NCI-H2196 (cell line): ENCODE measurements around the gene RNF149.

ENCODE experiments used
- DNase-seq: peaks from one replicate; lab custom pipeline; 2025; ENCODE audit not compliant: unreplicated experiment; lab: John Stamatoyannopoulos, UW

The RNF149 gene

GRCh38 chr2:101308432-101309210 is at the start of gene RNF149:
RNF149 (minus strand) TSS chr2:101308701; CDS start chr2:101308588, 113 bp downstream.
- peak; percentile 89 for DNase-seq

GRCh38 chr2:101357376-101357775 is 48.9 kb upstream of the RNF149 start:
- no peak for DNase-seq

GRCh38 chr2:101356521-101356920 is 48.0 kb upstream of the RNF149 start:
- DNase-seq, result no peak

GRCh38 chr2:101356055-101356454 is 47.6 kb upstream of the RNF149 start:
- no peak for DNase-seq

- DNase-seq, result no peak
Observed at GRCh38 chr2:101355401-101356054, 47.0 kb upstream of the RNF149 start.

GRCh38 chr2:101354420-101355311 is 46.2 kb upstream of the RNF149 start:
- no peak for DNase-seq

GRCh38 chr2:101352631-101353030 is 44.1 kb upstream of the RNF149 start:
- peak; percentile 15 for DNase-seq

- no peak for DNase-seq
Observed at GRCh38 chr2:101351207-101351606, 42.7 kb upstream of the RNF149 start.

GRCh38 chr2:101349893-101350662 is 41.6 kb upstream of the RNF149 start:
- no peak for DNase-seq

- no peak for DNase-seq
Observed at GRCh38 chr2:101348883-101349282, 40.4 kb upstream of the RNF149 start.

GRCh38 chr2:101346909-101347308 is 38.4 kb upstream of the RNF149 start:
- no peak for DNase-seq

- no peak for DNase-seq
Observed at GRCh38 chr2:101344137-101344536, 35.6 kb upstream of the RNF149 start.

- no peak for DNase-seq
Observed at GRCh38 chr2:101342625-101343008, 34.1 kb upstream of the RNF149 start.

GRCh38 chr2:101341901-101342624 is 33.6 kb upstream of the RNF149 start:
- DNase-seq, result peak; percentile 89

- no peak for DNase-seq
Observed at GRCh38 chr2:101341421-101341820, 32.9 kb upstream of the RNF149 start.

- DNase-seq, result no peak
Observed at GRCh38 chr2:101340141-101340551, 31.6 kb upstream of the RNF149 start.

GRCh38 chr2:101339266-101339880 is 30.9 kb upstream of the RNF149 start:
- no peak for DNase-seq

- DNase-seq, result no peak
Observed at GRCh38 chr2:101337877-101338276, 29.4 kb upstream of the RNF149 start.

GRCh38 chr2:101332885-101333766 is 24.6 kb upstream of the RNF149 start:
- no peak for DNase-seq
